T-helper 2 cell treated with Interferon-gamma antibody and Interleukin-4, amounts not matched to agents 5 μg/mL and 100 μg/mL, for 36 hours (primary cell): ENCODE data around the gene KRT39.
"Not testable (repeated sequence)": the region's sequence is repeated elsewhere in the genome, so short reads cannot be mapped to it uniquely, and the experiment has no call there.

Experiments
- DNase-seq: peaks from one replicate; pipeline ENCODE4 v3.0.0; 2021; ENCODE audit warnings: low spot score
- H3K27ac Mint-ChIP-seq: one replicate; pipeline ENCODE4 v1.8.0; 2021; ENCODE audit warnings: mild to moderate bottlenecking, mixed read lengths
- H3K27me3 Mint-ChIP-seq: one replicate; pipeline ENCODE4 v1.8.0; 2021; ENCODE audit warnings: low read depth, mixed read lengths
- H3K36me3 Mint-ChIP-seq: one replicate; pipeline ENCODE4 v1.8.0; 2021; ENCODE audit warnings: low read depth, mixed read lengths
- H3K4me1 Mint-ChIP-seq: one replicate; pipeline ENCODE4 v1.8.0; 2021; ENCODE audit warnings: low read depth, mixed read lengths
- H3K4me3 Mint-ChIP-seq: one replicate; pipeline ENCODE4 v1.8.0; 2022; ENCODE audit warnings: mild to moderate bottlenecking, moderate library complexity, mixed read lengths
- H3K9me3 Mint-ChIP-seq: one replicate; pipeline ENCODE4 v1.8.0; 2021; ENCODE audit warnings: mixed read lengths

Gene KRT39

GRCh38 chr17:40966848-40967247 lies at the start of gene KRT39:
Gene KRT39, minus strand, starts transcription at chr17:40966948. Its CDS starts 92 bp downstream, at chr17:40966856.
- DNase-seq: no peak
- H3K27me3 Mint-ChIP-seq: peaks cover 3% of the 10 kb centered on the region
- no peaks in the 10 kb centered on the region for H3K36me3 Mint-ChIP-seq
- H3K27ac Mint-ChIP-seq: no peak within 1 kb of the TSS
- no peaks in the 10 kb centered on the region for H3K4me1 Mint-ChIP-seq
- no peak within 1 kb of the TSS for H3K4me3 Mint-ChIP-seq
- no peaks in the 10 kb centered on the region for H3K9me3 Mint-ChIP-seq

GRCh38 chr17:41015454-41015853 lies 48.7 kb upstream of the KRT39 start:
- no peak overlapping the region for H3K27ac Mint-ChIP-seq
- H3K4me3 Mint-ChIP-seq: no peak overlapping the region
- no peaks in the 10 kb centered on the region for H3K4me1 Mint-ChIP-seq

GRCh38 chr17:41013606-41014005 lies 46.9 kb upstream of the KRT39 start:
- Mint-ChIP-seq H3K9me3 (no peaks in the 10 kb centered on the region), H3K27me3 (peaks cover 11% of the 10 kb centered on the region), H3K27ac (no peak overlapping the region), H3K36me3 (no peaks in the 10 kb centered on the region), H3K4me1 (no peaks in the 10 kb centered on the region), H3K4me3 (no peak overlapping the region)
- DNase-seq: no peak

More at GRCh38 chr17:41015454-41015853, 48.7 kb upstream of the KRT39 start:
- H3K27me3 Mint-ChIP-seq: peaks cover 6% of the 10 kb centered on the region
- no peaks in the 10 kb centered on the region for H3K9me3 Mint-ChIP-seq
- H3K36me3 Mint-ChIP-seq: no peaks in the 10 kb centered on the region
- DNase-seq: no peak

GRCh38 chr17:41013181-41013580 lies 46.4 kb upstream of the KRT39 start:
- Mint-ChIP-seq H3K4me3 (no peak overlapping the region), H3K4me1 (no peaks in the 10 kb centered on the region), H3K27ac (no peak overlapping the region), H3K27me3 (peaks cover 11% of the 10 kb centered on the region), H3K36me3 (no peaks in the 10 kb centered on the region), H3K9me3 (no peaks in the 10 kb centered on the region)
- DNase-seq: no peak

GRCh38 chr17:41012326-41013120 lies 45.8 kb upstream of the KRT39 start:
- H3K4me1 Mint-ChIP-seq: no peaks in the 10 kb centered on the region
- peaks cover 11% of the 10 kb centered on the region for H3K27me3 Mint-ChIP-seq
- DNase-seq: no peak
- no peaks in the 10 kb centered on the region for H3K9me3 Mint-ChIP-seq
- H3K36me3 Mint-ChIP-seq: no peaks in the 10 kb centered on the region
- no peak overlapping the region for H3K27ac Mint-ChIP-seq
- no peak overlapping the region for H3K4me3 Mint-ChIP-seq

GRCh38 chr17:41010441-41010840 lies 43.7 kb upstream of the KRT39 start:
- no peak for DNase-seq
- Mint-ChIP-seq H3K27me3 (peaks cover 11% of the 10 kb centered on the region), H3K9me3 (no peaks in the 10 kb centered on the region), H3K27ac (no peak overlapping the region), H3K36me3 (no peaks in the 10 kb centered on the region), H3K4me3 (no peak overlapping the region), H3K4me1 (no peaks in the 10 kb centered on the region)

GRCh38 chr17:41009936-41010335 lies 43.2 kb upstream of the KRT39 start:
- no peak overlapping the region for H3K27ac Mint-ChIP-seq
- no peak overlapping the region for H3K4me3 Mint-ChIP-seq
- no peaks in the 10 kb centered on the region for H3K4me1 Mint-ChIP-seq
- H3K36me3 Mint-ChIP-seq: no peaks in the 10 kb centered on the region
- DNase-seq: no peak
- H3K27me3 Mint-ChIP-seq: peaks cover 11% of the 10 kb centered on the region
- H3K9me3 Mint-ChIP-seq: no peaks in the 10 kb centered on the region

GRCh38 chr17:41009301-41009760 lies 42.6 kb upstream of the KRT39 start:
- no peak for DNase-seq
- no peak overlapping the region for H3K4me3 Mint-ChIP-seq
- H3K27ac Mint-ChIP-seq: no peak overlapping the region
- H3K4me1 Mint-ChIP-seq: no peaks in the 10 kb centered on the region
- no peaks in the 10 kb centered on the region for H3K36me3 Mint-ChIP-seq
- no peaks in the 10 kb centered on the region for H3K9me3 Mint-ChIP-seq
- peaks cover 11% of the 10 kb centered on the region for H3K27me3 Mint-ChIP-seq

GRCh38 chr17:41008811-41009210 lies 42.1 kb upstream of the KRT39 start, which contains the start of gene KRTAP3-1:
Gene KRTAP3-1, minus strand, starts transcription at chr17:41009128. Its CDS starts 54 bp downstream, at chr17:41009074.
- Mint-ChIP-seq H3K4me1 (no peaks in the 10 kb centered on the region), H3K27ac (no peak within 1 kb of the TSS), H3K4me3 (no peak within 1 kb of the TSS), H3K27me3 (peaks cover 11% of the 10 kb centered on the region), H3K9me3 (no peaks in the 10 kb centered on the region), H3K36me3 (no peaks in the 10 kb centered on the region)
- no peak for DNase-seq

GRCh38 chr17:41004397-41004796 lies 37.6 kb upstream of the KRT39 start:
- Mint-ChIP-seq H3K4me1 (no peaks in the 10 kb centered on the region), H3K27ac (no peak overlapping the region), H3K9me3 (no peaks in the 10 kb centered on the region), H3K36me3 (no peaks in the 10 kb centered on the region), H3K27me3 (peaks cover 7% of the 10 kb centered on the region), H3K4me3 (no peak overlapping the region)
- no peak for DNase-seq

GRCh38 chr17:41003926-41004325 lies 37.2 kb upstream of the KRT39 start:
- Mint-ChIP-seq H3K27ac (no peak overlapping the region), H3K36me3 (no peaks in the 10 kb centered on the region), H3K9me3 (no peaks in the 10 kb centered on the region), H3K4me3 (no peak overlapping the region), H3K27me3 (peaks cover 11% of the 10 kb centered on the region), H3K4me1 (no peaks in the 10 kb centered on the region)
- no peak for DNase-seq

- Mint-ChIP-seq H3K4me1 (no peaks in the 10 kb centered on the region), H3K36me3 (no peaks in the 10 kb centered on the region), H3K4me3 (no peak overlapping the region), H3K27me3 (peaks cover 9% of the 10 kb centered on the region), H3K27ac (no peak overlapping the region), H3K9me3 (no peaks in the 10 kb centered on the region)
- DNase-seq: no peak
Measured at GRCh38 chr17:41002814-41003213, 36.1 kb upstream of the KRT39 start.

- Mint-ChIP-seq H3K9me3 (no peaks in the 10 kb centered on the region), H3K4me3 (no peak overlapping the region), H3K27me3 (peaks cover 16% of the 10 kb centered on the region), H3K36me3 (no peaks in the 10 kb centered on the region), H3K27ac (no peak overlapping the region), H3K4me1 (no peaks in the 10 kb centered on the region)
- DNase-seq: no peak
Measured at GRCh38 chr17:41001795-41002194, 35.0 kb upstream of the KRT39 start.

- H3K4me3 Mint-ChIP-seq, H3K9me3 Mint-ChIP-seq, H3K4me1 Mint-ChIP-seq, H3K36me3 Mint-ChIP-seq, DNase-seq, H3K27ac Mint-ChIP-seq: not testable (repeated sequence)
- H3K27me3 Mint-ChIP-seq: peaks cover 24% of the 10 kb centered on the region
Measured at GRCh38 chr17:40999563-40999962, 32.8 kb upstream of the KRT39 start, which contains the start of gene KRTAP3-2. Gene KRTAP3-2, minus strand, starts transcription at chr17:40999906. Its CDS starts 53 bp downstream, at chr17:40999853.
